Endothelial cell of umbilical vein (primary cell): Measurements from ENCODE around the gene CHN2. TPM values are rescaled to one million over a fixed set of nuclear protein-coding genes. Genes with fewer than 3 reads are reported as not detected.

ENCODE experiments used
- BruUV-seq: library from RNA; stranded (reverse); fragments of 400-500 nt; replicated peaks from 2 replicates; lab custom pipeline; 2021; lab: Mats Ljungman, UMichigan
- CTCF ChIA-PET: fragments of 300-600, 350-600 bp; sonication (Branson Sonifier 250); formaldehyde crosslinking; loops from one replicate; lab custom pipeline; 2021; ENCODE audit warnings: antibody characterized with exemption, inconsistent platforms; lab: Charles Lee
- POLR2A ChIA-PET: fragments of 300-600, 350-600 bp; sonication (Branson Sonifier 250); formaldehyde crosslinking; loops from one replicate; lab custom pipeline; 2021; ENCODE audit warnings: antibody characterized with exemption, inconsistent platforms; lab: Charles Lee
- DNase-seq: peaks from one replicate; pipeline ENCODE4 v3.0.0-alpha.2; 2011; ENCODE audit warnings: low read depth, low spot score
- FAIRE-seq: peaks from 2 replicates; lab custom pipeline; 2011; peaks lifted over from hg19 to GRCh38; lab: Jason Lieb, UNC
- H2AFZ ChIP-seq: 2 replicates; pipeline ENCODE4 v1.6.0; 2012; ENCODE audit warnings: low read depth, low read length, control low read depth, inconsistent platforms
- H3K27ac ChIP-seq: 2 replicates; pipeline ENCODE4 v1.5.1; 2011; ENCODE audit warnings: low read depth, mild to moderate bottlenecking, control low read depth, low read length, moderate library complexity; ENCODE audit not compliant: insufficient read depth
- H3K27me3 ChIP-seq, 2 experiments: 2 replicates each; pipeline versions ENCODE4 v1.6.0 to v1.6.1; 2011; ENCODE audit warnings: low read length in 2 of 2, mixed read lengths in 1 of 2; ENCODE audit not compliant: control insufficient read depth in 2 of 2, insufficient read depth in 2 of 2
- H3K36me3 ChIP-seq, 2 experiments: 2 replicates in 1 of 2; 3 replicates in 1 of 2; pipeline ENCODE4 v1.5.1; 2011; ENCODE audit warnings: low read length in 2 of 2, mild to moderate bottlenecking in 1 of 2, moderate library complexity in 1 of 2; ENCODE audit not compliant: control insufficient read depth in 2 of 2, insufficient read depth in 2 of 2; ENCODE audit errors: extremely low read depth in 1 of 2
- H3K4me1 ChIP-seq: 3 replicates; pipeline ENCODE4 v1.5.1; 2011; ENCODE audit warnings: mild to moderate bottlenecking, low read length; ENCODE audit not compliant: control insufficient read depth, insufficient read depth; ENCODE audit errors: extremely low read depth
- H3K4me2 ChIP-seq: 2 replicates; pipeline ENCODE4 v1.6.1; 2011; ENCODE audit warnings: low read length, control low read depth, mixed read lengths; ENCODE audit not compliant: insufficient read depth
- H3K4me3 ChIP-seq, 3 experiments: fragments of 200-600 bp in 1 of 3; sonication (generic), shearing (Covaris generic) in 1 of 3; replicated peaks in 1 of 3; 2 replicates each; pipeline ENCODE4 v1.5.1; 2011 to 2016; ENCODE audit warnings: control low read depth in 3 of 3, low read length in 3 of 3, mild to moderate bottlenecking in 2 of 3, inconsistent platforms in 1 of 3, low read depth in 1 of 3, moderate library complexity in 1 of 3; ENCODE audit not compliant: insufficient read depth in 1 of 3
- H3K79me2 ChIP-seq: 2 replicates; pipeline ENCODE4 v1.6.0; 2012; ENCODE audit warnings: low read length, inconsistent platforms; ENCODE audit not compliant: control insufficient read depth, insufficient read depth
- H3K9ac ChIP-seq: replicated peaks from 2 replicates; pipeline ENCODE3; 2011; ENCODE audit warnings: low read length, control low read depth; ENCODE audit not compliant: insufficient read depth; ENCODE audit errors: extremely low read depth
- H3K9me1 ChIP-seq: replicated peaks from 3 replicates; pipeline ENCODE4 v1.6.0; 2011; ENCODE audit warnings: mild to moderate bottlenecking, low read length; ENCODE audit not compliant: control insufficient read depth, insufficient read depth; ENCODE audit errors: extremely low read depth
- H3K9me3 ChIP-seq: replicated peaks from 2 replicates; pipeline ENCODE4 v1.5.1; 2012; ENCODE audit warnings: low read length, inconsistent platforms; ENCODE audit not compliant: control insufficient read depth, insufficient read depth
- H4K20me1 ChIP-seq: replicated peaks from 2 replicates; pipeline ENCODE3; 2011; ENCODE audit warnings: mild to moderate bottlenecking, low read length; ENCODE audit not compliant: control insufficient read depth, insufficient read depth; ENCODE audit errors: extremely low read depth
- EZH2 ChIP-seq: IDR thresholded peaks from 2 replicates; pipeline ENCODE4 v1.6.1; 2012; ENCODE audit warnings: borderline replicate concordance, low read depth, mild to moderate bottlenecking, moderate library complexity, low read length, inconsistent platforms; ENCODE audit not compliant: severe bottlenecking
- FOS ChIP-seq: IDR thresholded peaks from 2 replicates; pipeline ENCODE4 v1.6.1; 2011; ENCODE audit warnings: mild to moderate bottlenecking, low read length, moderate library complexity, borderline replicate concordance; ENCODE audit not compliant: insufficient read depth
- GATA2 ChIP-seq: IDR thresholded peaks from 2 replicates; pipeline ENCODE4 v1.7.0; 2011; ENCODE audit warnings: low read depth, mild to moderate bottlenecking, moderate library complexity, mixed read lengths, low read length; ENCODE audit not compliant: insufficient read length, insufficient read depth
- JUN ChIP-seq: IDR thresholded peaks from 2 replicates; pipeline ENCODE4 v1.6.1; 2011; ENCODE audit warnings: borderline replicate concordance, low read depth; ENCODE audit not compliant: insufficient read length, insufficient read depth
- MYC ChIP-seq: IDR thresholded peaks from one replicate; pipeline ENCODE4 v1.6.1; 2011; ENCODE audit warnings: mild to moderate bottlenecking, low read depth, low read length
- POLR2A ChIP-seq: IDR thresholded peaks from 2 replicates; pipeline ENCODE4 v1.6.1; 2012; ENCODE audit warnings: low read depth, mild to moderate bottlenecking, control low read depth, low read length
- POLR2AphosphoS5 ChIP-seq: IDR thresholded peaks from 2 replicates; pipeline ENCODE4 v1.6.1; 2012; ENCODE audit warnings: low read depth, mild to moderate bottlenecking, control low read depth, low read length, moderate library complexity; ENCODE audit not compliant: insufficient read depth
- dilution Hi-C: fragments of 300-500 bp; cut with MboI; formaldehyde crosslinking; loops from one replicate; pipeline ENCODE4 v1.15.0; 2019; ENCODE audit warnings: low sequenced_read_pairs; ENCODE audit not compliant: extremely low pct_ligation_motif_present
- intact Hi-C: fragments of 100-400 bp; cut with micrococcal nuclease; formaldehyde crosslinking; loops from one replicate; pipeline ENCODE4 v1.10.0; 2022
- polyA plus RNA-seq, 4 experiments: library from polyadenylated mRNA; depleted of rRNA in 3 of 4; stranded (reverse) in 3 of 4; unstranded in 1 of 4; fragments of >200 nt; gene quantifications; 2 replicates each; pipeline versions ENCODE4 v1.2.1 to v1.2.3, GENCODE V29; 2011 to 2012; ENCODE audit warnings: missing spikeins in 1 of 4
- total RNA-seq: library from RNA; stranded (reverse); gene quantifications from 2 replicates; pipeline ENCODE4 v1.2.3, GENCODE V29; 2021
- TF ChIP-seq, protein P1 (sequence below), 2 donors: IDR thresholded peaks; 1 replicate in 1 of 2; 2 replicates in 1 of 2; pipeline ENCODE4 v1.5.1; 2011; ENCODE audit warnings: low read length in 2 of 2, mild to moderate bottlenecking in 2 of 2, moderate library complexity in 2 of 2, control low read depth in 1 of 2, inconsistent platforms in 1 of 2, low read depth in 1 of 2; ENCODE audit not compliant: insufficient read depth in 1 of 2; ENCODE audit errors: extremely low read depth in 1 of 2
- TF ChIP-seq, protein P2 (sequence below): IDR thresholded peaks from 2 replicates; pipeline ENCODE4 v1.6.1; 2011; ENCODE audit not compliant: insufficient read depth, insufficient read length

Gene CHN2
- total and polyA plus RNA-seq, 2 donors (not counting 3 experiments of a cell fraction or from before 2014, with no cell fraction given) = 1.4 to 5.0 TPM

DNA sequence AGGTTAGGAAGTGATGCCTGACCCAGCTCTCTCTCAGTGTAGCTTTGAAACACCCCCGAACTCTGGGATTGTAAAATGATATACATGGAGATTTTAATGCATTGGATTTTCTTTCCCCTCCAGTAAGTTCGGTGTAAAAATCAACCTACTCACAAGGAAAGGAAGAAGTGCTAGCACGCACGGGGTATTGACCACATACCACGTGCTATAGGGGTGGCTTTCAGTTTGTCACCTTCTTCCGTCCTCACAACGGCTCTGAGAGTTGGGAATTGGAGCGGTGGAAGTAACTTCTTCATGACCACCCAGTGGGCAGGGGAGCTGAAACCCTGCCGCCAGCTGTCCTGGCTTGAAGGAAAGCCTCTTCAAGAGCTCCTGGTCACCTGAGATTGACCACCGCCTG lies 219.6 kb downstream of the CHN2 start:
- Histone ChIP-seq H3K36me3 (no peaks in the 10 kb centered on the region), H3K9me1 (no peaks in the 10 kb centered on the region), H3K9ac (no peak overlapping the region), H3K4me3 (no peak overlapping the region), H3K4me1 (no peaks in the 10 kb centered on the region), H3K79me2 (no peaks in the 10 kb centered on the region), H3K27me3 (no peaks in the 10 kb centered on the region), H3K9me3 (no peaks in the 10 kb centered on the region), H3K27ac (no peak overlapping the region), H4K20me1 (no peaks in the 10 kb centered on the region), H3K4me2 (no peak overlapping the region), H2AFZ (no peak overlapping the region)
- DNase-seq (no peak), FAIRE-seq (no peak)
- dilution Hi-C loops (no loop called here), intact Hi-C loops (no loop called here)
- CTCF ChIA-PET = interaction anchor here (1.2 to 3.5 kb wide), 4 partner anchors 181 to 492 kb away, joined by 4 to 18 read pairs (median 14); no protein-coding TSS in a partner anchor
- no peak for TF ChIP-seq JUN
- TF ChIP-seq EZH2 = no peak
- TF ChIP-seq GATA2 = no peak
- TF ChIP-seq, protein P1, sequence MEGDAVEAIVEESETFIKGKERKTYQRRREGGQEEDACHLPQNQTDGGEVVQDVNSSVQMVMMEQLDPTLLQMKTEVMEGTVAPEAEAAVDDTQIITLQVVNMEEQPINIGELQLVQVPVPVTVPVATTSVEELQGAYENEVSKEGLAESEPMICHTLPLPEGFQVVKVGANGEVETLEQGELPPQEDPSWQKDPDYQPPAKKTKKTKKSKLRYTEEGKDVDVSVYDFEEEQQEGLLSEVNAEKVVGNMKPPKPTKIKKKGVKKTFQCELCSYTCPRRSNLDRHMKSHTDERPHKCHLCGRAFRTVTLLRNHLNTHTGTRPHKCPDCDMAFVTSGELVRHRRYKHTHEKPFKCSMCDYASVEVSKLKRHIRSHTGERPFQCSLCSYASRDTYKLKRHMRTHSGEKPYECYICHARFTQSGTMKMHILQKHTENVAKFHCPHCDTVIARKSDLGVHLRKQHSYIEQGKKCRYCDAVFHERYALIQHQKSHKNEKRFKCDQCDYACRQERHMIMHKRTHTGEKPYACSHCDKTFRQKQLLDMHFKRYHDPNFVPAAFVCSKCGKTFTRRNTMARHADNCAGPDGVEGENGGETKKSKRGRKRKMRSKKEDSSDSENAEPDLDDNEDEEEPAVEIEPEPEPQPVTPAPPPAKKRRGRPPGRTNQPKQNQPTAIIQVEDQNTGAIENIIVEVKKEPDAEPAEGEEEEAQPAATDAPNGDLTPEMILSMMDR (IDR thresholded peaks at IDR 0.05; ENCODE audit: extremely low read depth in 1 of 2, insufficient read depth in 1 of 2, low read depth in 1 of 2, low read length in 2 of 2) = no peak
- TF ChIP-seq FOS = no peak
- no peak for TF ChIP-seq MYC
- TF ChIP-seq, protein P2, sequence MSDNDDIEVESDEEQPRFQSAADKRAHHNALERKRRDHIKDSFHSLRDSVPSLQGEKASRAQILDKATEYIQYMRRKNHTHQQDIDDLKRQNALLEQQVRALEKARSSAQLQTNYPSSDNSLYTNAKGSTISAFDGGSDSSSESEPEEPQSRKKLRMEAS = no peak
- TF ChIP-seq POLR2A = no peak
- TF ChIP-seq POLR2AphosphoS5 = no peak
- POLR2A ChIA-PET = no interaction called here
- BruUV-seq = no TSS peak
